ENCODE data around the gene ME1.

ME1 gene

GRCh38 chr6:83220121-83220520 is 210.7 kb downstream of the ME1 start:
- Histone ChIP-seq H3K4me3 (ENCODE audit: low read depth in 1 of 2, low read length in 2 of 2) (no peak overlapping the region), H3K4me2 (ENCODE audit: insufficient read depth, low read length) (no peak overlapping the region), H3K27ac (ENCODE audit: low read length) (no peak overlapping the region), H3K27me3 (ENCODE audit: insufficient read depth, low read length, poor library complexity) (no peaks in the 10 kb centered on the region), H2AFZ (ENCODE audit: low read depth, low read length) (no peak overlapping the region), H4K20me1 (ENCODE audit: insufficient read depth, low read length) (no peaks in the 10 kb centered on the region), H3K9ac (ENCODE audit: low read depth, low read length) (no peak overlapping the region), H3K36me3 (ENCODE audit: insufficient read depth, low read length) (no peaks in the 10 kb centered on the region), H3K79me2 (ENCODE audit: insufficient read depth, low read length) (no peaks in the 10 kb centered on the region), H3K4me1 (ENCODE audit: insufficient read depth, low read length) (no peaks in the 10 kb centered on the region), H3K9me3 (ENCODE audit: insufficient read depth, low read length, severe bottlenecking) (no peaks in the 10 kb centered on the region)
- ATAC-seq (ENCODE audit: insufficient read depth, low read depth) (no peak), DNase-seq (no peak)
- TF ChIP-seq CTCF (IDR thresholded peaks at IDR 0.05; ENCODE audit: borderline replicate concordance, extremely low read depth, low read length, poor library complexity, severe bottlenecking) (no peak), EZH2 (IDR thresholded peaks at IDR 0.05; ENCODE audit: borderline replicate concordance, low read depth, low read length, severe bottlenecking) (no peak)

- no peak for DNase-seq
- Histone ChIP-seq H3K79me2 (ENCODE audit: insufficient read depth, low read length) (no peaks in the 10 kb centered on the region), H4K20me1 (ENCODE audit: insufficient read depth, low read length) (no peaks in the 10 kb centered on the region), H3K27ac (ENCODE audit: low read length) (no peak overlapping the region), H3K4me3 (ENCODE audit: low read depth in 1 of 2, low read length in 2 of 2) (no peak overlapping the region), H3K27me3 (ENCODE audit: insufficient read depth, low read length, poor library complexity) (no peaks in the 10 kb centered on the region), H3K4me2 (ENCODE audit: insufficient read depth, low read length) (no peak overlapping the region), H3K9me3 (ENCODE audit: insufficient read depth, low read length, severe bottlenecking) (no peaks in the 10 kb centered on the region), H3K36me3 (ENCODE audit: insufficient read depth, low read length) (no peaks in the 10 kb centered on the region), H2AFZ (ENCODE audit: low read depth, low read length) (no peak overlapping the region), H3K4me1 (ENCODE audit: insufficient read depth, low read length) (no peaks in the 10 kb centered on the region), H3K9ac (ENCODE audit: low read depth, low read length) (no peak overlapping the region)
- TF ChIP-seq EZH2 (IDR thresholded peaks at IDR 0.05; ENCODE audit: borderline replicate concordance, low read depth, low read length, severe bottlenecking) (no peak), CTCF (IDR thresholded peaks at IDR 0.05; ENCODE audit: borderline replicate concordance, extremely low read depth, low read length, poor library complexity, severe bottlenecking) (no peak)
- no peak for ATAC-seq (ENCODE audit: insufficient read depth, low read depth)
Observed at GRCh38 chr6:83218646-83219045, 212.2 kb downstream of the ME1 start.

GRCh38 chr6:83216806-83217205 is 214.0 kb downstream of the ME1 start:
- no peaks in the 10 kb centered on the region for H3K36me3 ChIP-seq (ENCODE audit: insufficient read depth, low read length)
- no peak overlapping the region for H3K9ac ChIP-seq (ENCODE audit: low read depth, low read length)
- no peak overlapping the region for H3K27ac ChIP-seq (ENCODE audit: low read length)
- no peaks in the 10 kb centered on the region for H3K27me3 ChIP-seq (ENCODE audit: insufficient read depth, low read length, poor library complexity)
- no peak overlapping the region for H2AFZ ChIP-seq (ENCODE audit: low read depth, low read length)
- no peak overlapping the region for H3K4me3 ChIP-seq (ENCODE audit: low read depth in 1 of 2, low read length in 2 of 2)
- no peaks in the 10 kb centered on the region for H3K9me3 ChIP-seq (ENCODE audit: insufficient read depth, low read length, severe bottlenecking)
- no peak for TF ChIP-seq CTCF (IDR thresholded peaks at IDR 0.05; ENCODE audit: borderline replicate concordance, extremely low read depth, low read length, poor library complexity, severe bottlenecking)
- TF ChIP-seq EZH2 (IDR thresholded peaks at IDR 0.05; ENCODE audit: borderline replicate concordance, low read depth, low read length, severe bottlenecking) = no peak
- H4K20me1 ChIP-seq (ENCODE audit: insufficient read depth, low read length) = no peaks in the 10 kb centered on the region
- H3K4me2 ChIP-seq (ENCODE audit: insufficient read depth, low read length) = no peak overlapping the region
- DNase-seq = no peak
- no peaks in the 10 kb centered on the region for H3K4me1 ChIP-seq (ENCODE audit: insufficient read depth, low read length)
- no peaks in the 10 kb centered on the region for H3K79me2 ChIP-seq (ENCODE audit: insufficient read depth, low read length)
- ATAC-seq (ENCODE audit: insufficient read depth, low read depth) = no peak
